ENCODE results near the gene KIAA1217.

Gene KIAA1217

GRCh38 chr10:24505759-24506158 is 296.8 kb downstream of the KIAA1217 start:
- no peak for FAIRE-seq

GRCh38 chr10:24513155-24513554 is 304.2 kb downstream of the KIAA1217 start:
- no peak for FAIRE-seq

GRCh38 chr10:24515481-24515880 is 306.5 kb downstream of the KIAA1217 start:
- FAIRE-seq, result no peak

- no peak for FAIRE-seq
Observed at GRCh38 chr10:24518411-24518810, 309.5 kb downstream of the KIAA1217 start.

DNA sequence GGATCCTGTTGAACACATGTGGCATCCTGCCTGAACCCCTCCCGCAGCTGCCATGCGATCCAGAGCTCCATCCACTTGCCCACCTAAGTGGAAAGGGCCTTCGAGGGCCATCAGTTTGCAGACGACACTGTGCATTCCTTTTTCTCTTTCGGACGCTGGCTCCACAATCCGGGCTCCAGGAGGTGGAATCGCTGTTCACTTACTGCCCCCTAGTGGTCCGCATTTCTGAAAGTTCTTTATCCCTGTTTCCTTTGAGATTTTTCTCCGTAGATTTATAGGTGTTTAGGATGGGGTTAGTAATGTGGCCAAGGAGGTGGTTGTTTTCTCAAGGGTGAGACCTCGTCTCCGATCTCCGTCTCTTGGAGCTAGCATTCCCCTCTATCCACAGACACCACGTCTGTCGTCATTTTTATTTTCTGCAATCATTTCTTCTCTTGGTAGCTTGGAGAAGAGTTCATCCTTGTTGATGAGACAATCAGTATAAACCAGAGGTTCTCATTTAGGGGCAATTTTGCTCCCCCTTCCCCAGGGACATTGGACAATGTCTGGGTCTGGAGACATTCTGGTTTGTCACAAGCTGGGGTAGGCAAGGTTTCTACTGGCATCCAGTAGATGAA is 310.2 kb downstream of the KIAA1217 start:
- FAIRE-seq, result peak; percentile 23

GRCh38 chr10:24519950-24520349 is 311.0 kb downstream of the KIAA1217 start:
- no peak for FAIRE-seq

GRCh38 chr10:24524314-24524713 is 315.4 kb downstream of the KIAA1217 start:
- FAIRE-seq, result no peak

DNA sequence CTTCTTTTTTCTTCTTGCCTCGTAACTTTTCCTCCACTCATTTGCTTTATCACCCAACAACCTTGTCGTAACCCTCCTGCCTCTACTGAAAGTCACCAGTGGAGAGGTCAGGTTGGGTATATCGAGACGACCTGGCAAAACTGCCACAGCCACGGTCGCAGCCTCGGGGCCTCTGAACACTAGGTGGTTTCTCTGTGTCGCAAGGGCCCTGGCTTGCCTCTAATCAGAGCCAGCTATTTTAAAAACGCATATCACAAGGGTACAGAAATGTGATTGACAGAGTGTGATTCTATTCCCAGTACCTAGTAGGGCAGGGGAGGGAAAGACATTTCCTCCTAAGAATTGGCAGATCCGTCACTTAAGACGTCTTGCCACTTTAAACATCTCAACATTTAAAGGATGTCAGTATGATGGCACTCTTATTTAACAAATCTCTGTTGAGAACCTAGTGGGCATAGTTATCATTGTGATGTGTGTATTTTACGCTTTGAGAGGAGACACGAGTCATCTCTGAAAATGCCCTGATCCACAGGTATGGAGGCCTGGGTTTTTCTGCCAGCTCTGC is 317.2 kb downstream of the KIAA1217 start:
- no peak for FAIRE-seq

DNA sequence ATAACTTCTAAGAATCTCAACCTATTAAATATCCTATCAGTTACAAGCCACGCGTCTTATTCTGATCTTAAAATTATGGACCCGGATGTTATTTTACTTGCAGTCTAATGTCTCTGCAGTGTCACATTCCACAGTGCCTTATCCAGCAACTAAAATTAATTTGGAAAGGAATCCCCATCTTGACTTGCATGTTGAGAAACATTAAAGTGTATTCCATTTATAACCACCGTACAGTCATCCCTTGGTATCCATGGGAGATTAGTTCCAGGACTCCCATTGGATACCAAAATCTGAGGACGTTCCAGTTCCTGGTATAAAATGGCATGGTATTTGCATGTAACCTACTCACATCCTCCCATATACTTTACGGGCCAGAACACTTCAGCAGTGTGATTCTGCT is 320.0 kb downstream of the KIAA1217 start:
- no peak for FAIRE-seq

DNA sequence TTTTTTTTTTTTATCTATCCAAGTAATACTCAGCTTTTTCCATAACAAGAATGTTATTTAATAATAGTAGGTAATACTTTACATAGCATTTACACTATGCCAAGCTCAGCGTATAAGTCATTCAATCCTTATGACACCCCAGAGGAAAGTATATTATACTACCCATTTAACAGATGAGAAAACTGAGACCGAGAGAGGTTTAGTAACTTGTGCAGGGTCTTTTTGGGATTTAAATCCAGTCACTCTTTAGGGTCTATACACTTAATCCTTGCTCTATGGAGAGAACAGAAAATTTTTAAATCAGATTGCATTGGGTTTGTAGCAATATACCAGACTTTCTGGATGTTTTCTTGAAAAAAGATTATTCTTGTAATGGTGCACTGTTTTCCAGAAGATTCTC is 322.5 kb downstream of the KIAA1217 start:
- FAIRE-seq, result no peak

DNA sequence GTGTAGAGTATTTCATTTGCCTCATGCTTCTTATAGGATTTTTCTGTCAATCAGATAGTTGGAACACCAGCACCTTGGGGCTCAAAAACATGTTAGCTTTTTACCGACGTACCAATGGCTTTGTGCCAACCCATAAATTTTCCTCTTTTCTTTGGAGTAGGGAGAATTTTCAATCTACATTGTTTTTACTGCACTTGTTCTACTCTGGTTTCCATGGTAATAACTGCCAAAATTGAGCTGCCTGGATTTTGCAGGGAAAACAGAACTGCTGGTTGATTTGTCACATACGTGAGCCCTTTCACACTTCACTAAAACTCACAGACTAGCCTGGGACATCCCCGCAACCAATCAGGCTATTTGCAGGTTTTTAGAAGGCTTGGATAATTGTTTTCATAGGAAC is 325.0 kb downstream of the KIAA1217 start:
- FAIRE-seq, result no peak

- no peak for FAIRE-seq
Observed at GRCh38 chr10:24536636-24537035, 327.7 kb downstream of the KIAA1217 start.

GRCh38 chr10:24541239-24541753 is 332.4 kb downstream of the KIAA1217 start:
- no peak for FAIRE-seq

- FAIRE-seq, result no peak
Observed at GRCh38 chr10:24542314-24543270, 333.7 kb downstream of the KIAA1217 start.

GRCh38 chr10:24544776-24545175 is 335.8 kb downstream of the KIAA1217 start:
- no peak for FAIRE-seq

DNA sequence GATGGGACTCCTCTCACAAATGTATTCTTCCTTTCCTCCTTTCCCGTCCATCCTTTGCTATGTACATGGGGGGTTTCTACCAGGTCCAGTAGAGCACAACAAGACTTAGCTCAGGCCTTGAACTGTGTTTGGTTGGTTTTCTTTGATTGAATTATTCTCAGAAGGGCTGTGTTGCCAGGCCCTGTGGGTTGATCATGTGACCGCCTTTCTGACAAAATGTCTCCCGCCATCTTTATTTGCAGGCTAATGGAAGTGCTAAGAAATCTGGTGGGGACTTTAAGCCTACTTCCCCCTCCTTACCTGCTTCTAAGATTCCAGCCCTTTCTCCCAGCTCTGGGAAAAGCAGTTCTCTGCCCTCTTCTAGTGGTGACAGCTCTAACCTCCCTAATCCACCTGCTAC is 336.6 kb downstream of the KIAA1217 start:
- no peak for FAIRE-seq

DNA sequence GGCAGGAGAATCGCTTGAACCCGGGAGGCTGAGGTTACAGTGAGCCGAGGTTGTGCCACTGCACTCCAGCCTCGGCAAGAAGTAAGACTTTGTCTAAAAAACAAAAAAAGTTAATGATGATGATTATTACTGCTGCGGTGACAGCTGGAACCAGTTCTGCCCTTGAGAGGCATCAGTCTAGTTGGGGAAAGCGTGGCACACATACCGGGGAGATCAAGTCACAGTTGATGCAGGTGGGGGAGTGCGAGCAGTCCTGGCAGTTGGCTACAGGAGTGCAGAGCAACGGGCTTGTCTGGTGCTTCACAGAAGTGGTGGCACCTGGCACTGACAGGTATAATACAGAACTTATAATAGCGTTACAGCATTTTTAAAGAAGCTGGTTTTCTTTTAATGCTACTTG is 341.7 kb downstream of the KIAA1217 start:
- no peak for FAIRE-seq

- FAIRE-seq, result no peak
Observed at GRCh38 chr10:24551161-24551560, 342.2 kb downstream of the KIAA1217 start.

DNA sequence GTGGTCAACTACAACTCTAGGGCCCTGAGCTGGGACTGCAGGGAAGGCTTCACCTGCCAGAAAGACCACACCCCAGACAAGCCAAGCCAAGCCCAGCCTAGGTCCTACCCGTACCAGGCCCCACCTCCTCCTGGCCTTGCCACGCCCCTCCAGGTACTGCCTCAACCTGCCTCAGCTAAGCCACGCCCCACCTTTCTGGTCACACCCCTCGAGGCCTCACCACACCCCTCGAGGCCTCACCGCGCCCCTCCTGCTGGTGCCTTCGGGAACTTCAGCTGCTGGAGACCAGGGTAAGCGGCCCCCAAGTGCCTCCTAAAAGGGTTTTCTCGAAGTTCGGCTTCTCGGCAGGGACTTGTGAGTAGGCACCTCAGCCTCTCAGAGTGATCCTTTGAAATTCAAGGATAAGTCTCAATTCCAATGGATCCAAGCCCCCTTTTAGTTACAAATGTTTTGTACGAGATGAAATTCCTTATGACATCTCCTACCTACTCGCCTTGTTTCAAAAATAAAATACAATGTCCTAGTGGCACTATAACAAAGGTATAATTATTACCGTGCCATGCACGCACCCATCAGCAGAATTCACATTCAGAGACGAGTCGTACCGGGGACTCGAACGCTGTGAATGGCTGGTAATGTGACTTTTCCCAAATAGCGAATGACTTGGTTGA is 343.5 kb downstream of the KIAA1217 start:
- no peak for FAIRE-seq

DNA sequence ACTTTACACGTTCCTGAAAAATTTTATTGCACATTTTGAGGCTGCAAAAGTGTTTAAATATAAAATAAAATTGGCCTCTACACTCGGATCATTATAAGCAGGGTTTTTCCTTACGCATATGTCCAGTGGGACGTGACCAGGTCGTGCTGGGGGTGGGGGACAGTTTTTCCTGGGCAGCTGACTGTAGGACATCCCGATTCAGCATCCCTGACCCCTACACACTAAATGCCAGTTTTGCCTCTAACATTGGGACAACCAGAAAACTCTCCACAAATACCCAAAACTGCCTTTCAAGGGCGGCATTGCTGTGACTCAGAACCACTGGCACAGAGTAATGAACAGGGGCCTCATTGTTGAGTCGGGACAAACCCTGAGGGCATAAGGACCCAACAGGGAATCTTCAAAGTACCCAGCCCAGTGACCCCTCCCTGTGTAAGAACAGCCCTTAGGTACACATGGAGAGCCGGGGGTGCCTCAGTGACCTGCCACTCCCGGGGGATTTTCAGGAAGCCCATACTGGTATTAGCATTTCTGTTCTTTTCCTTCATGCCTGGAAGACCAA is 344.2 kb downstream of the KIAA1217 start:
- no peak for FAIRE-seq

DNA sequence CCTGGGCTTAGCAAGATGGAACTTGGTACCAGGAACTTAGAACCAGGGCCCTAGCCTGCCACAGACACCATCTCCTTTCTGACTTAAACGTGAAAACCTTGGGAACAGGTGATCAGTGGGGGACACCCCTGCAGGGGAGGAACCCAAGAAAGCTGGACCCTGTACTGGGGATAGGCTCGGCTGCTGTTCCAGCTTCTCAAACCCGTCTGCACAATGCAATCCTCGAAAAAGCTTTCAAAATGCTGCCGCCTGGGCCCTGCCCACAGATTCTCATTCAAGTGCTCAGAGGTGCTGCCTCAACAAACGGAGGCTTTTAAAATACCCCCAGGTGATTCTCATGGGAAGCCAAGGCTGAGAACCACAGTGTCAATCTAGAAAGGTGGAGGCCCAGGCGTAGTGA is 345.1 kb downstream of the KIAA1217 start:
- FAIRE-seq, result no peak

DNA sequence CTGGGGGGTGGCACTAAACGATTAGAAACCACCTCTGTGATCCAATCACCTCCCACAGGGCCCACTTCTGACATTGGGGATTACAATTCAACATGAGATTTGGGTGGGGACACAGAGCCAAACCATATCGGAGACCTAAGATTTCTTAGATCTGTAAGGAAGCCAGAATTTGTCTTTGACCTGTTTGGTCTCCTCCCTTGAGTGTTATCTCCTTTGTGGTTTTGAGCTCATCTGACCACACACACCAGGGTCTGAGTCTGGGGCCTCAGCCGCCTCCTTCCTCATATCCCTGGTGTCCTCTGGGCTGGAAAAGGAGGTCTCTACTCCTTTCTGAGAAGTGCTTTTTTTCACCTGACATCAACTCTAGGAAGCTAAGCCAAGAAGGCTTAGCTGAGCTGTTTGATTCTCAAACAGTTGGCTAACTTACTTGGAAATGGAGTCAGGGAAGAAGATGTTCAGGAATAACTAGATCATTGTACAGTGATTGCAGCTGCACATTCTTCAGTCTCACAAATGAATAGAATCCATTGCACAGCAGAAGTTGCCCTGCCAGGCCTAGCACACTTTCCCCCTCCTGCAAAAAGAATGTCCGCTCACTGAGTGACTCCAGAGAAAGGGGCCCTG is 347.3 kb downstream of the KIAA1217 start:
- FAIRE-seq, result no peak

Data from endometrium (tissue), 2 donors.